Gastrocnemius medialis (tissue), 4 donors: Measurements from ENCODE around the gene RFFL.

Experiments used
- POLR2A ChIP-seq, 2 donors: fragments of 450-650 bp; IDR thresholded peaks; one replicate each; pipeline ENCODE4 v1.6.1; 2017; ENCODE audit warnings: antibody characterized with exemption in 2 of 2, mild to moderate bottlenecking in 2 of 2, moderate library complexity in 2 of 2
- TF ChIP-seq, protein P1 (sequence below), 5 experiments: fragments of 450-650 bp in 3 of 5; fragments of 200-600 bp in 2 of 5; sonication (generic) in 2 of 5; IDR thresholded peaks in 4 of 5; conservative IDR thresholded peaks in 1 of 5; 1 replicate in 4 of 5; 2 replicates in 1 of 5; pipeline ENCODE4 v1.5.1; 2016 to 2019; ENCODE audit warnings: antibody characterized with exemption in 5 of 5, mild to moderate bottlenecking in 3 of 5, moderate library complexity in 3 of 5

GRCh38 chr17:35101725-35102124, 38.2 kb upstream of the RFFL start:
- TF ChIP-seq POLR2A (IDR thresholded peaks at IDR 0.05), result no peak
- TF ChIP-seq, protein P1, sequence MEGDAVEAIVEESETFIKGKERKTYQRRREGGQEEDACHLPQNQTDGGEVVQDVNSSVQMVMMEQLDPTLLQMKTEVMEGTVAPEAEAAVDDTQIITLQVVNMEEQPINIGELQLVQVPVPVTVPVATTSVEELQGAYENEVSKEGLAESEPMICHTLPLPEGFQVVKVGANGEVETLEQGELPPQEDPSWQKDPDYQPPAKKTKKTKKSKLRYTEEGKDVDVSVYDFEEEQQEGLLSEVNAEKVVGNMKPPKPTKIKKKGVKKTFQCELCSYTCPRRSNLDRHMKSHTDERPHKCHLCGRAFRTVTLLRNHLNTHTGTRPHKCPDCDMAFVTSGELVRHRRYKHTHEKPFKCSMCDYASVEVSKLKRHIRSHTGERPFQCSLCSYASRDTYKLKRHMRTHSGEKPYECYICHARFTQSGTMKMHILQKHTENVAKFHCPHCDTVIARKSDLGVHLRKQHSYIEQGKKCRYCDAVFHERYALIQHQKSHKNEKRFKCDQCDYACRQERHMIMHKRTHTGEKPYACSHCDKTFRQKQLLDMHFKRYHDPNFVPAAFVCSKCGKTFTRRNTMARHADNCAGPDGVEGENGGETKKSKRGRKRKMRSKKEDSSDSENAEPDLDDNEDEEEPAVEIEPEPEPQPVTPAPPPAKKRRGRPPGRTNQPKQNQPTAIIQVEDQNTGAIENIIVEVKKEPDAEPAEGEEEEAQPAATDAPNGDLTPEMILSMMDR (IDR thresholded peaks at IDR 0.05 in 4 of 5, conservative IDR thresholded peaks at IDR 0.05 in 1 of 5), result no peak
